ENCODE results near the gene IQGAP2.
"Not testable (repeated sequence)": the region's sequence is repeated elsewhere in the genome, so short reads cannot be mapped to it uniquely, and the experiment has no call there.

IQGAP2 gene

GRCh38 chr5:76412511-76412910 lies 9.4 kb downstream of the IQGAP2 start:
- DNase-seq (ENCODE audit: insufficient read length, low spot score) (no peak), FAIRE-seq (no peak)
- no peak for TF ChIP-seq POLR2A (IDR thresholded peaks at IDR 0.05; ENCODE audit: low read depth, low read length)

GRCh38 chr5:76413746-76414145 lies 10.7 kb downstream of the IQGAP2 start:
- DNase-seq (ENCODE audit: insufficient read length, low spot score) (no peak), FAIRE-seq (no peak)
- no peak for TF ChIP-seq POLR2A (IDR thresholded peaks at IDR 0.05; ENCODE audit: low read depth, low read length)

- DNase-seq (ENCODE audit: insufficient read length, low spot score): no peak
- no peak for TF ChIP-seq POLR2A (IDR thresholded peaks at IDR 0.05; ENCODE audit: low read depth, low read length)
- FAIRE-seq: no peak
These were observed 11.7 kb downstream of the IQGAP2 start for GRCh38 chr5:76414788-76415187.

- DNase-seq (ENCODE audit: insufficient read length, low spot score) (no peak), FAIRE-seq (no peak)
- no peak for TF ChIP-seq POLR2A (IDR thresholded peaks at IDR 0.05; ENCODE audit: low read depth, low read length)
These were observed 12.8 kb downstream of the IQGAP2 start for GRCh38 chr5:76415855-76416254.

GRCh38 chr5:76419597-76420298 lies 16.7 kb downstream of the IQGAP2 start:
- DNase-seq (ENCODE audit: insufficient read length, low spot score) (no peak), FAIRE-seq (no peak)
- no peak for TF ChIP-seq POLR2A (IDR thresholded peaks at IDR 0.05; ENCODE audit: low read depth, low read length)

- FAIRE-seq (no peak), DNase-seq (ENCODE audit: insufficient read length, low spot score) (no peak)
- no peak for TF ChIP-seq POLR2A (IDR thresholded peaks at IDR 0.05; ENCODE audit: low read depth, low read length)
These were observed 19.1 kb downstream of the IQGAP2 start for GRCh38 chr5:76422227-76422626.

- TF ChIP-seq POLR2A (IDR thresholded peaks at IDR 0.05; ENCODE audit: low read depth, low read length): no peak
- DNase-seq (ENCODE audit: insufficient read length, low spot score) (no peak), FAIRE-seq (no peak)
These were observed 19.7 kb downstream of the IQGAP2 start for GRCh38 chr5:76422742-76423141.

- TF ChIP-seq POLR2A (IDR thresholded peaks at IDR 0.05; ENCODE audit: low read depth, low read length): no peak
- no peak for DNase-seq (ENCODE audit: insufficient read length, low spot score)
- FAIRE-seq: no peak
These were observed 22.1 kb downstream of the IQGAP2 start for GRCh38 chr5:76425146-76425545.

GRCh38 chr5:76425928-76426804 lies 23.1 kb downstream of the IQGAP2 start:
- FAIRE-seq (no peak), DNase-seq (ENCODE audit: insufficient read length, low spot score) (no peak)

GRCh38 chr5:76427206-76428140 lies 24.4 kb downstream of the IQGAP2 start:
- no peak for TF ChIP-seq POLR2A (IDR thresholded peaks at IDR 0.05; ENCODE audit: low read depth, low read length)
- no peak for FAIRE-seq
- no peak for DNase-seq (ENCODE audit: insufficient read length, low spot score)

More at GRCh38 chr5:76425928-76426804, 23.1 kb downstream of the IQGAP2 start:
- no peak for TF ChIP-seq POLR2A (IDR thresholded peaks at IDR 0.05; ENCODE audit: low read depth, low read length)

GRCh38 chr5:76428550-76428949 lies 25.5 kb downstream of the IQGAP2 start:
- FAIRE-seq; DNase-seq (ENCODE audit: insufficient read length, low spot score): not testable (repeated sequence)

- TF ChIP-seq POLR2A (IDR thresholded peaks at IDR 0.05; ENCODE audit: low read depth, low read length): no peak
- FAIRE-seq: no peak
- no peak for DNase-seq (ENCODE audit: insufficient read length, low spot score)
These were observed 30.2 kb downstream of the IQGAP2 start for GRCh38 chr5:76433261-76433660.

- not testable (repeated sequence) for FAIRE-seq
These were observed 34.4 kb downstream of the IQGAP2 start for GRCh38 chr5:76437507-76437906.

GRCh38 chr5:76438025-76438424 lies 34.9 kb downstream of the IQGAP2 start:
- FAIRE-seq: no peak

More at GRCh38 chr5:76437507-76437906, 34.4 kb downstream of the IQGAP2 start:
- DNase-seq (ENCODE audit: insufficient read length, low spot score): not testable (repeated sequence)

More at GRCh38 chr5:76438025-76438424, 34.9 kb downstream of the IQGAP2 start:
- no peak for TF ChIP-seq POLR2A (IDR thresholded peaks at IDR 0.05; ENCODE audit: low read depth, low read length)
- no peak for DNase-seq (ENCODE audit: insufficient read length, low spot score)

Measured in H54 (cell line).